GM23248 (cell line): ENCODE results near the gene KNCN. TPM values are rescaled to one million over a fixed set of nuclear protein-coding genes. Genes with fewer than 3 reads are reported as not detected.
A peak's percentile ranks its signal among the peaks of the same experiment; 100 is the strongest.

ENCODE experiments used
- DNase-seq: peaks from one replicate; pipeline ENCODE4 v3.0.0-alpha.2; 2015
- H2AFZ ChIP-seq: fragments of 200-600 bp; sonication (generic); 2 replicates; pipeline ENCODE4 v1.6.1; 2016; ENCODE audit warnings: antibody characterized with exemption
- H3F3A ChIP-seq: fragments of 200-600 bp; sonication (generic); 2 replicates; pipeline ENCODE4 v1.6.1; 2016; ENCODE audit warnings: mild to moderate bottlenecking, antibody characterized with exemption, mixed run types; ENCODE audit not compliant: insufficient read depth
- H3K27ac ChIP-seq: fragments of 200-600 bp; sonication (generic); 2 replicates; pipeline ENCODE4 v1.5.1; 2016; ENCODE audit warnings: mild to moderate bottlenecking
- H3K27me3 ChIP-seq: fragments of 200-600 bp; sonication (generic); replicated peaks from 2 replicates; pipeline ENCODE4 v1.6.1; 2016; ENCODE audit warnings: mild to moderate bottlenecking; ENCODE audit not compliant: insufficient read depth
- H3K36me3 ChIP-seq: fragments of 200-600 bp; sonication (generic); 2 replicates; pipeline ENCODE4 v1.6.1; 2016; ENCODE audit warnings: low read depth, mild to moderate bottlenecking
- H3K4me1 ChIP-seq: fragments of 200-600 bp; sonication (generic); 2 replicates; pipeline ENCODE4 v1.6.1; 2016; ENCODE audit warnings: mild to moderate bottlenecking; ENCODE audit not compliant: insufficient read depth
- H3K4me2 ChIP-seq: fragments of 200-600 bp; sonication (generic); one replicate; pipeline ENCODE4 v1.6.1; 2016; ENCODE audit warnings: mild to moderate bottlenecking; ENCODE audit not compliant: unreplicated experiment
- H3K4me3 ChIP-seq: fragments of 200-600 bp; sonication (generic); 2 replicates; pipeline ENCODE4 v1.5.1; 2016; ENCODE audit warnings: mild to moderate bottlenecking
- H3K79me2 ChIP-seq: fragments of 200-600 bp; sonication (generic); 2 replicates; pipeline ENCODE4 v1.6.1; 2016; ENCODE audit warnings: mild to moderate bottlenecking; ENCODE audit not compliant: insufficient read depth
- H3K9ac ChIP-seq: fragments of 200-600 bp; sonication (generic); 2 replicates; pipeline ENCODE4 v1.6.1; 2016; ENCODE audit warnings: mild to moderate bottlenecking
- H3K9me2 ChIP-seq: fragments of 200-600 bp; sonication (generic); 2 replicates; pipeline ENCODE4 v1.6.1; 2016; ENCODE audit warnings: mixed run types, mild to moderate bottlenecking, moderate library complexity; ENCODE audit not compliant: insufficient read depth
- H3K9me3 ChIP-seq: fragments of 200-600 bp; sonication (generic); one replicate; pipeline ENCODE4 v1.6.1; 2017; ENCODE audit warnings: low read depth
- H4K20me1 ChIP-seq: fragments of 200-600 bp; sonication (generic); 2 replicates; pipeline ENCODE4 v1.6.0; 2016; ENCODE audit not compliant: insufficient read depth
- EZH2 ChIP-seq: fragments of 200-600 bp; sonication (generic); IDR thresholded peaks from 2 replicates; pipeline ENCODE4 v1.6.1; 2018; ENCODE audit warnings: antibody characterized with exemption, mild to moderate bottlenecking; ENCODE audit not compliant: insufficient read depth, poor library complexity, severe bottlenecking
- EZH2phosphoT487 ChIP-seq: fragments of 200-600 bp; sonication (generic); IDR thresholded peaks from 2 replicates; pipeline ENCODE4 v1.6.1; 2018; ENCODE audit warnings: antibody characterized with exemption, moderate library complexity, mild to moderate bottlenecking, low read depth; ENCODE audit not compliant: insufficient read depth
- WGBS, 2 experiments: methylation state at CpG; one replicate each; pipeline ENCODE4 v1.1.6; 2015 to 2017; ENCODE audit warnings: low lambda C conversion rate in 2 of 2, low coverage in 1 of 2; ENCODE audit errors: missing lambda C conversion rate in 2 of 2; 5-methylcytosine and 5-hydroxymethylcytosine counted together
- in situ Hi-C: fragments of 300-500 bp; cut with MboI; formaldehyde crosslinking; loops from 2 replicates; pipeline ENCODE4 v1.15.0; 2020
- polyA plus RNA-seq: library from polyadenylated mRNA; unstranded; fragments of >200 nt; fragmentation: Nextera tagmentation; extraction: Ambion mirVana; gene quantifications from 2 replicates; pipeline ENCODE4 v1.2.1, GENCODE V29; 2016
- total RNA-seq: library from RNA; depleted of rRNA; stranded (reverse); fragments of >200 nt; shearing (Covaris generic); gene quantifications from 2 replicates; pipeline ENCODE4 v1.2.3, GENCODE V29; 2014

The KNCN gene
- total and polyA plus RNA-seq, 2 experiments from 2014 or later: not detected

- peaks cover 9% of the 10 kb centered on the region; the same call in 1 of the 2 replicates for H3K36me3 ChIP-seq
- no peak for DNase-seq
- H3K4me1 ChIP-seq: no peaks in the 10 kb centered on the region
- TF ChIP-seq EZH2: no peak
- no peak for TF ChIP-seq EZH2phosphoT487
- no peak overlapping the region for H2AFZ ChIP-seq
- in situ Hi-C loops: no loop called here
- no peak overlapping the region for H3K4me2 ChIP-seq
- H3K27ac ChIP-seq: no peak overlapping the region
- H3K9me2 ChIP-seq: no peaks in the 10 kb centered on the region
- H4K20me1 ChIP-seq: no peaks in the 10 kb centered on the region
- no peaks in the 10 kb centered on the region for H3K27me3 ChIP-seq
- 0 out of 2 replicates have a peak, but pooled peaks cover 6% of the 10 kb centered on the region for H3F3A ChIP-seq
- H3K9me3 ChIP-seq: no peaks in the 10 kb centered on the region
- H3K9ac ChIP-seq: no peak overlapping the region
- no peaks in the 10 kb centered on the region for H3K79me2 ChIP-seq
- 78 to 86% methylated on average over 12 of the region's 12 CpGs for WGBS, 2 experiments
- H3K4me3 ChIP-seq: no peak overlapping the region
These were observed 34.0 kb upstream of the KNCN start for GRCh38 chr1:46585312-46585938.

GRCh38 chr1:46583494-46583893 lies 32.0 kb upstream of the KNCN start:
- in situ Hi-C loops: no loop called here
- 75 to 77% methylated on average over 5 of the region's 5 CpGs for WGBS, 2 experiments
- TF ChIP-seq EZH2phosphoT487 (no peak), EZH2 (no peak)
- no peak for DNase-seq
- no peaks in the 10 kb centered on the region for H3K4me1 ChIP-seq
- H3K4me2 ChIP-seq: no peak overlapping the region
- H3K27ac ChIP-seq: no peak overlapping the region
- no peak overlapping the region for H2AFZ ChIP-seq
- no peaks in the 10 kb centered on the region for H3K9me2 ChIP-seq
- no peak overlapping the region for H3K9ac ChIP-seq
- peaks cover 7% of the 10 kb centered on the region; the same call in 1 of the 2 replicates for H3K36me3 ChIP-seq
- no peaks in the 10 kb centered on the region for H3K79me2 ChIP-seq
- no peak overlapping the region for H3K4me3 ChIP-seq
- 0 out of 2 replicates have a peak, but pooled peaks cover 6% of the 10 kb centered on the region for H3F3A ChIP-seq
- no peaks in the 10 kb centered on the region for H4K20me1 ChIP-seq
- no peaks in the 10 kb centered on the region for H3K27me3 ChIP-seq
- H3K9me3 ChIP-seq: no peaks in the 10 kb centered on the region

GRCh38 chr1:46582972-46583371 lies 31.5 kb upstream of the KNCN start:
- no peak overlapping the region for H2AFZ ChIP-seq
- in situ Hi-C loops: no loop called here
- DNase-seq: no peak
- no peak for TF ChIP-seq EZH2phosphoT487
- TF ChIP-seq EZH2: no peak
- H3K4me2 ChIP-seq: no peak overlapping the region
- H3K27ac ChIP-seq: no peak overlapping the region
- H4K20me1 ChIP-seq: no peaks in the 10 kb centered on the region
- no peak overlapping the region for H3K4me3 ChIP-seq
- H3K27me3 ChIP-seq: no peaks in the 10 kb centered on the region
- H3K9me3 ChIP-seq: no peaks in the 10 kb centered on the region
- peaks cover 7% of the 10 kb centered on the region; the same call in 1 of the 2 replicates for H3K36me3 ChIP-seq
- H3K9ac ChIP-seq: no peak overlapping the region
- WGBS, 2 experiments: 89 to 92% methylated on average over 7 of the region's 7 CpGs
- no peaks in the 10 kb centered on the region for H3K9me2 ChIP-seq
- H3F3A ChIP-seq: 0 out of 2 replicates have a peak, but pooled peaks cover 6% of the 10 kb centered on the region
- H3K4me1 ChIP-seq: no peaks in the 10 kb centered on the region
- H3K79me2 ChIP-seq: no peaks in the 10 kb centered on the region

- Histone ChIP-seq H3F3A (0 out of 2 replicates have a peak, but pooled peaks cover 6% of the 10 kb centered on the region), H3K27ac (no peak overlapping the region), H3K27me3 (no peaks in the 10 kb centered on the region), H3K79me2 (no peaks in the 10 kb centered on the region), H3K9ac (no peak overlapping the region), H3K9me3 (no peaks in the 10 kb centered on the region), H3K36me3 (peaks cover 7% of the 10 kb centered on the region; the same call in 1 of the 2 replicates), H3K9me2 (no peaks in the 10 kb centered on the region), H3K4me2 (no peak overlapping the region), H4K20me1 (no peaks in the 10 kb centered on the region), H3K4me1 (no peaks in the 10 kb centered on the region), H3K4me3 (no peak overlapping the region), H2AFZ (no peak overlapping the region)
- in situ Hi-C loops: no loop called here
- TF ChIP-seq EZH2phosphoT487: no peak
- TF ChIP-seq EZH2: no peak
- peak; percentile 29 for DNase-seq
- whole genome bisulfite sequencing, 2 experiments: 75 to 77% methylated on average over 4 of the region's 4 CpGs
These were observed 30.4 kb upstream of the KNCN start for GRCh38 chr1:46581681-46582455.
